ENCODE results near the gene SMIM35. TPM values are rescaled to one million over a fixed set of nuclear protein-coding genes. Genes with fewer than 3 reads are reported as not detected.

Gene SMIM35
- polyA plus RNA-seq, 2 donors, result 0.01 to 0.02 TPM

DNA sequence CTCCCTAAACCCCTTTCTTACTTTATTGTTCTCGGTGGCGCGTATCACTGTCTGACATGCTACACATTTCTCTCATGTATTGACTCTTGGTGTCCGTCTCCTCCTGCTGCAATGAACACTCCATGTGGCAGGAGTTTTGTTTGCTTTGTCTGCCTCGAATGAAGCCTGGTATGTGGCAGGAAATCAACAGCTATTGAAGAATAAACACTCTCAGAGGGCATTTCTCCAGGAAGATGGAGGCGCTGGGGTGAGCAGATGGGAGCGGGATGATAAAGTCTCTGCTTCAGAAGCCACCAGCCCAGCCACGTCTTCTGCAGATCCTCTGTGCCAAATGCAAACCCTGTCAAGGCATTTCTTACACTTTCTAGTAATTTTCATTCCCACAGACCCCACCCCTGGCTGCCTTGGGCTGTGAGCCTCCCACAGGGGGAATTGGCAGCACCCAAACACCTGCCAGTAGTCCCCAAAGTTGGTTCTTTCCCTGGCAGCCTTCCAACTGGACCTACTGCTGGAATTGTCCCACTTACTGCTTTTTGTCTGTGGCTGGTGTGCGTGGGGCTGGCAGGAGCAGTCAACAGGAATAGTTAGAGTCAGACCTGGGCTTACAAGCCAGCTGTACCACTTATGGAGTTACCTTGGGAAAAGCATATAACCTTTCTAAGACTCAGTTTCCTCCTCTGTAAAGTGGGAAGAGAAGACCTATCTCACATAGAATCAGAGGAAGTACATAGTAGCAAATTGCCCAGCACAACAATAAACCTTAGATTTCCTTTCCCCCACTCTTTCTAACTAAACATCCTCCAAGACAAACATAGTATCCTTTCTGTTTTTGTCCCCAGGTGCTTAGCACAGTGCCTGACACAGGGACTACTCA lies 113.9 kb downstream of the SMIM35 start:
- H3K27me3 ChIP-seq (ENCODE audit: control insufficient read depth in 1 of 2, insufficient read depth in 2 of 2, low read length in 2 of 2), result no peaks in the 10 kb centered on the region
- 35 to 42% methylated on average over 9 of the region's 9 CpGs for WGBS, 2 donors
- H3K4me3 ChIP-seq (ENCODE audit: low read depth in 1 of 2, low read length in 2 of 2), result no peak overlapping the region
- no peaks in the 10 kb centered on the region for H3K9me3 ChIP-seq (ENCODE audit: control insufficient read depth in 2 of 2, insufficient read depth in 1 of 2, low read depth in 1 of 2, low read length in 1 of 2)
- peaks cover 0 to 6% of the 10 kb centered on the region in 2 donors for H3K4me1 ChIP-seq (ENCODE audit: control insufficient read depth in 2 of 2, insufficient read depth in 2 of 2, low read length in 1 of 2)
- no peak overlapping the region for H3K27ac ChIP-seq (ENCODE audit: low read depth in 2 of 2, low read length in 1 of 2)
- H3K36me3 ChIP-seq (ENCODE audit: control insufficient read depth in 2 of 2, insufficient read depth in 2 of 2, low read length in 1 of 2), result no peaks in the 10 kb centered on the region

DNA sequence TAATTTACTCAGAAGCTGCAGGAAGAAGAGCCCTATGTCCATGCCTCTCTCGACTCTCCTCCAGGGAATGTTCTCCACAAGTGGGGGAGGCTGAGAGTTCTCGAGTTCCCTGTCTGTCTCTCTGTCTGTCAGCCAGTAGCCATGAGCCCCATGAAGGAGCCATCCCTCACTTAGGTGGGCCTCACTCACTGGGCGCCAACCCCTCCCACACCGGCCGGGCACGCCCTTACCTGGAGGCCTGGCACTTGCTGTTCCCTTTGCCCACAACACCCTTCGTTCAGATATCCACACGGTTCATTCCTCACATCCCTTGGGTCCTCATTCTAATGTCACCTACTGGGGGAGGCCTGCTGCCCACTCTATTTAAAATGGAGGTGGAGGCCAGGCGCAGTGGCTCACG lies 114.7 kb downstream of the SMIM35 start:
- H3K27ac ChIP-seq (ENCODE audit: low read depth in 2 of 2, low read length in 1 of 2), result no peak overlapping the region
- no peaks in the 10 kb centered on the region for H3K9me3 ChIP-seq (ENCODE audit: control insufficient read depth in 2 of 2, insufficient read depth in 1 of 2, low read depth in 1 of 2, low read length in 1 of 2)
- no peaks in the 10 kb centered on the region for H3K27me3 ChIP-seq (ENCODE audit: control insufficient read depth in 1 of 2, insufficient read depth in 2 of 2, low read length in 2 of 2)
- no peak overlapping the region for H3K4me3 ChIP-seq (ENCODE audit: low read depth in 1 of 2, low read length in 2 of 2)
- no peaks in the 10 kb centered on the region for H3K36me3 ChIP-seq (ENCODE audit: control insufficient read depth in 2 of 2, insufficient read depth in 2 of 2, low read length in 1 of 2)
- 82 to 84% methylated on average over 10 of the region's 10 CpGs for WGBS, 2 donors
- H3K4me1 ChIP-seq (ENCODE audit: control insufficient read depth in 2 of 2, insufficient read depth in 2 of 2, low read length in 1 of 2), result peaks cover 0 to 6% of the 10 kb centered on the region in 2 donors

DNA sequence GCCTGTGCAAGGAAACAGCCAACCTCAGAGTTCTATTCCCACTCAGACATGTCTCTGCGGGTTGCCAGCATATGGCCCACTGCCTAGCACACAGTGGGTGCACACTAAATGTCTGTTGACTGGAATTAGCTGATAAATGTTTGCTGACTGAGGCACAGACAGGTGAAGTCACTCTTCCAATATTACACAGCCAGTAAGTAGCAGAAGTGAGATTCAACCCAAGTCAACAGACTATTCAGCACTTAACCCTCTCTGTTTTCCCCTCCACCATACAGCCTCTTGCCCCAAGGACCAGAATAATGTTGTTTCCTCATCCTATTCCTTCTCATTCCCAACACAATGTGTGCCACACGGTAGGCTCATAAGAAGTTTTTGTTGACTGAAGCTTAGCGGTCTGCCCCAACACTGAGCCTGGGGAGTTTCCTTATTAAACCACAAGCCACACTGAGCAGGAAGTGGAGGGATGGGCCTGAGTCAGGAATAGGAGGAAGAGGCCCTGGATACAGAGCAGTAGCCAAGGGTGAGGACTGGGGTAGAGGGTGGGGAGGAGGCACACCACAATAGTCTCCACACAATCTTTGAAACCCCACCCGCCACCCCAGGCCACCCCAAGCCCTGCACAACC lies 116.3 kb downstream of the SMIM35 start:
- peaks cover 0 to 6% of the 10 kb centered on the region in 2 donors for H3K4me1 ChIP-seq (ENCODE audit: control insufficient read depth in 2 of 2, insufficient read depth in 2 of 2, low read length in 1 of 2)
- no peaks in the 10 kb centered on the region for H3K27me3 ChIP-seq (ENCODE audit: control insufficient read depth in 1 of 2, insufficient read depth in 2 of 2, low read length in 2 of 2)
- H3K9me3 ChIP-seq (ENCODE audit: control insufficient read depth in 2 of 2, insufficient read depth in 1 of 2, low read depth in 1 of 2, low read length in 1 of 2), result no peaks in the 10 kb centered on the region
- H3K4me3 ChIP-seq (ENCODE audit: low read depth in 1 of 2, low read length in 2 of 2), result no peak overlapping the region
- H3K36me3 ChIP-seq (ENCODE audit: control insufficient read depth in 2 of 2, insufficient read depth in 2 of 2, low read length in 1 of 2), result no peaks in the 10 kb centered on the region
- WGBS, 2 donors, result 69 to 74% methylated on average over 4 of the region's 4 CpGs
- no peak overlapping the region for H3K27ac ChIP-seq (ENCODE audit: low read depth in 2 of 2, low read length in 1 of 2)

DNA sequence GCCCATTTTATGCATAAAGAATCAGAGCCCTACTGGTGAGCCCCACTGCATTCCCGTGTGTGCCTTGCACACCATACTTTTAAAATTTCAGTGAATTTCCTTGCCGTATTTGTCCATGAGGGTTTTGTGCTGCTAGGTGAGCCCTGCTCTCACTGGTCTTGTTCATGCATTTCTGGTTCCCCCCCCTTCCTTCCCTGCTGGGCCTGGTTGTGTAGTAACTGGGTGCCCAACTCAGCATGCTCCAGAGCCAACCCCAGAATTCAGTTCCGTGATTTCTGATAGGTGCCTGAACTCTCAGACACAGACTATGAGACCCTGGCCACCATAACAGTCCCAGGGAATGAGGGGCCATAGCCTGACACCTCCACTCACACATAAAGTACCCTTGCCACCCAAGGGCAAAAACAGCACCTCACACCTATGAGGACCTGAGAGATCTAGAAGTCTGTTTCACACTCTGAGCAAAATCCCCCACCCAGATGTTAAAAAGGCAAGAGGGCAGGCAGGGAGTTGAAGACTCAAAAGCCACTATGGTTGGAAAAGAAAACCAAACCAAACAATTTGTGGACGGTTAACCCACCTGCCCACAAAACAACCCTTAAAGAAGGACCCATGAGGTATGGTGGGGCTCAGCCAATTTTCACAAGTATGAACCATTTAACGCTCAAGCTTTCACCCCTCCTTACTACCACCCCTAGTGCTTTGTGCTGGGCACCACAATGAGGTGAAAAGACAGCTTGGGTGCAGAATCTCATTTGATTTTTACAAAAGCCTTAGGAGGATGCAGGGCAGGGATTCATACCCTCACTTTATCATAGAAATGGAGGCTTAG lies 117.4 kb downstream of the SMIM35 start:
- no peaks in the 10 kb centered on the region for H3K36me3 ChIP-seq (ENCODE audit: control insufficient read depth in 2 of 2, insufficient read depth in 2 of 2, low read length in 1 of 2)
- H3K9me3 ChIP-seq (ENCODE audit: control insufficient read depth in 2 of 2, insufficient read depth in 1 of 2, low read depth in 1 of 2, low read length in 1 of 2), result no peaks in the 10 kb centered on the region
- H3K27ac ChIP-seq (ENCODE audit: low read depth in 2 of 2, low read length in 1 of 2), result no peak overlapping the region
- H3K4me3 ChIP-seq (ENCODE audit: low read depth in 1 of 2, low read length in 2 of 2), result no peak overlapping the region
- no peaks in the 10 kb centered on the region for H3K27me3 ChIP-seq (ENCODE audit: control insufficient read depth in 1 of 2, insufficient read depth in 2 of 2, low read length in 2 of 2)
- WGBS, 2 donors, result 85 to 90% methylated on average over 5 of the region's 5 CpGs
- H3K4me1 ChIP-seq (ENCODE audit: control insufficient read depth in 2 of 2, insufficient read depth in 2 of 2, low read length in 1 of 2), result peaks cover 0 to 6% of the 10 kb centered on the region in 2 donors

DNA sequence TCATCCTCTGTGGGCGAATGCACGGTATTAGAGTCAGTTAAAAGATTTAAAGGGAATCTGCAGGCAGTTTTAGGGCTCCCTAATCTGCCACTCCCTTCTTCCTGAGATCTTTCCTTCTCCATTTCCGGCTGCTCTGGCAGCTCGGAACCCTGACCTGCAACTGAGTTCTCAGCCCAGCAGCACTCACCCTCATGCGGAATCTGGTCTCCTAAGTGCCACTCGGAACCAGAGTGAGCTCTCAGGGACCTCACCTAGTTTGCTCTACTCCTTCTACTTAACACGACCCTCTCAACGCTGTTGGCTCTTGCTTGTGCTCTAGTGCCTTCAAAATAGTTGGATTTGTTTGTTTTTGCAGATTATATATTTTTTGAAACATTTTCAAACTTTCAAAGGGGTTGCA lies 119.9 kb downstream of the SMIM35 start:
- Histone ChIP-seq H3K27me3 (ENCODE audit: control insufficient read depth in 1 of 2, insufficient read depth in 2 of 2, low read length in 2 of 2) (no peaks in the 10 kb centered on the region), H3K4me3 (ENCODE audit: low read depth in 1 of 2, low read length in 2 of 2) (no peak overlapping the region), H3K4me1 (ENCODE audit: control insufficient read depth in 2 of 2, insufficient read depth in 2 of 2, low read length in 1 of 2) (peaks cover 0 to 6% of the 10 kb centered on the region in 2 donors), H3K27ac (ENCODE audit: low read depth in 2 of 2, low read length in 1 of 2) (no peak overlapping the region), H3K36me3 (ENCODE audit: control insufficient read depth in 2 of 2, insufficient read depth in 2 of 2, low read length in 1 of 2) (no peaks in the 10 kb centered on the region), H3K9me3 (ENCODE audit: control insufficient read depth in 2 of 2, insufficient read depth in 1 of 2, low read depth in 1 of 2, low read length in 1 of 2) (no peaks in the 10 kb centered on the region)
- 83 to 86% methylated on average over 8 of the region's 8 CpGs for WGBS, 2 donors

DNA sequence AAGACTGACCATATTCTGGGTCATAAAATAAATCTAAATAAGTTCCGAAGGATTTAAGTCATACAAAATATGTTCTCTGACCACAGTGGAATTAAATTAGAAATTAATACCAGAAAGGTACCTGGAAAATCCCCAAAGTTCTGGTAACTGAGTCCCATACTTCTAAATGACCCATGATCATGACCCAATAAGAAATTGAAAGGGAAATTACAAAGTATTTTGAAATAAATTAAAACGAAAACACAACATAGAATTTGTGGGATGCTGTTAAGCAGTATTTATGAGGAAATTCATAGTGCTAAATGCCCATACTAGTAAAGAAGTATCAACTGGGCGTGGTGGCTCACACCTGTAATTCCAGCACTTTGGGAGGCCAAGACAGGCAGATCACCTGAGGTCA lies 123.9 kb downstream of the SMIM35 start:
- Histone ChIP-seq H3K4me1 (ENCODE audit: control insufficient read depth in 2 of 2, insufficient read depth in 2 of 2, low read length in 1 of 2) (no peaks in the 10 kb centered on the region), H3K27me3 (ENCODE audit: control insufficient read depth in 1 of 2, insufficient read depth in 2 of 2, low read length in 2 of 2) (no peaks in the 10 kb centered on the region)
- 91 to 94% methylated on average over 3 of the region's 3 CpGs for WGBS, 2 donors

DNA sequence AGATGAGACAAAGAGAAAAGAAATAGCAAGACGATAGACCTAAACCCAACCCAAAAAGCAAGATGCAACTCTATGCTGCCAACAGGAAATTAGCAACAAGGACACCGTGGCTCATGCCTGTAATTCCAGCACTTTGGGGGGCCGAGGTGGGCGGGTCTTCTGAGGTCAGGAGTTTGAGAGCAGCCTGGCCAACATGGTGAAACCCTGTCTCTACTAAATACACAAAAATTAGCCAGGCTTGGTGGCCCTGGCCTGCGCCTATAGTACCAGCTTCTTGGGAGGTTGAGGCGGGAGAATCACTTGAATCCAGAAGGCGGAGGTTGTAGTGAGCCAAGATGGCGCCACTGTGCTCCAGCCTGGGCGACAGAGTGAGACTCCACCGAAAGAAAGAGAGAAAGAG lies 124.9 kb downstream of the SMIM35 start:
- Histone ChIP-seq H3K4me3 (ENCODE audit: low read depth in 1 of 2, low read length in 2 of 2) (no peak overlapping the region), H3K27ac (ENCODE audit: low read depth in 2 of 2, low read length in 1 of 2) (no peak overlapping the region), H3K27me3 (ENCODE audit: control insufficient read depth in 1 of 2, insufficient read depth in 2 of 2, low read length in 2 of 2) (no peaks in the 10 kb centered on the region), H3K4me1 (ENCODE audit: control insufficient read depth in 2 of 2, insufficient read depth in 2 of 2, low read length in 1 of 2) (no peaks in the 10 kb centered on the region), H3K9me3 (ENCODE audit: control insufficient read depth in 2 of 2, insufficient read depth in 1 of 2, low read depth in 1 of 2, low read length in 1 of 2) (no peaks in the 10 kb centered on the region), H3K36me3 (ENCODE audit: control insufficient read depth in 2 of 2, insufficient read depth in 2 of 2, low read length in 1 of 2) (no peaks in the 10 kb centered on the region)
- WGBS, 2 donors, result 89 to 90% methylated on average over 10 of the region's 10 CpGs

More for the DNA sequence above, 123.9 kb downstream of the SMIM35 start:
- Histone ChIP-seq H3K4me3 (ENCODE audit: low read depth in 1 of 2, low read length in 2 of 2) (no peak overlapping the region), H3K27ac (ENCODE audit: low read depth in 2 of 2, low read length in 1 of 2) (no peak overlapping the region), H3K9me3 (ENCODE audit: control insufficient read depth in 2 of 2, insufficient read depth in 1 of 2, low read depth in 1 of 2, low read length in 1 of 2) (no peaks in the 10 kb centered on the region), H3K36me3 (ENCODE audit: control insufficient read depth in 2 of 2, insufficient read depth in 2 of 2, low read length in 1 of 2) (no peaks in the 10 kb centered on the region)

DNA sequence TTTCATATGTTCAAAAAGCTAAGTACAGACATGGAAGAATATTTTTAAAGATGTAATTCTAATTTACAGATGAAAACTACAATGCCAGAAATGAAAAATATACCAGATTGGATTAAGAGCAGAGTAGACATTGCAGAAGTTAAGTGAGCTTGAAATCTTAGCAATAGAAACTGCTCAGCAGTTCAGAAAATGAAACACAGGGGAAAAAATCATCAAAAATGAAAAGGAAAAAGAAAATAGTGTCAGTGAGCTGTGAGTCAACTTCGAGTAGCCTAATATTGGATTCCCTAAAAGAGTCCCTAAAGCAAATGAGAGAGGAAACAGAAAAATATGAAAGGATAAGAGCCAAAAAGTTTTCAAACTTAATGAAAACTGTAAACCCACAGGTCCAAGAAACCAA lies 126.4 kb downstream of the SMIM35 start:
- no peaks in the 10 kb centered on the region for H3K9me3 ChIP-seq (ENCODE audit: control insufficient read depth in 2 of 2, insufficient read depth in 1 of 2, low read depth in 1 of 2, low read length in 1 of 2)
- H3K36me3 ChIP-seq (ENCODE audit: control insufficient read depth in 2 of 2, insufficient read depth in 2 of 2, low read length in 1 of 2), result no peaks in the 10 kb centered on the region
- no peak overlapping the region for H3K27ac ChIP-seq (ENCODE audit: low read depth in 2 of 2, low read length in 1 of 2)
- H3K4me1 ChIP-seq (ENCODE audit: control insufficient read depth in 2 of 2, insufficient read depth in 2 of 2, low read length in 1 of 2), result no peaks in the 10 kb centered on the region
- WGBS, 2 donors, result 76 to 81% methylated on average over 1 of the region's 1 CpG
- H3K4me3 ChIP-seq (ENCODE audit: low read depth in 1 of 2, low read length in 2 of 2), result no peak overlapping the region
- H3K27me3 ChIP-seq (ENCODE audit: control insufficient read depth in 1 of 2, insufficient read depth in 2 of 2, low read length in 2 of 2), result no peaks in the 10 kb centered on the region

DNA sequence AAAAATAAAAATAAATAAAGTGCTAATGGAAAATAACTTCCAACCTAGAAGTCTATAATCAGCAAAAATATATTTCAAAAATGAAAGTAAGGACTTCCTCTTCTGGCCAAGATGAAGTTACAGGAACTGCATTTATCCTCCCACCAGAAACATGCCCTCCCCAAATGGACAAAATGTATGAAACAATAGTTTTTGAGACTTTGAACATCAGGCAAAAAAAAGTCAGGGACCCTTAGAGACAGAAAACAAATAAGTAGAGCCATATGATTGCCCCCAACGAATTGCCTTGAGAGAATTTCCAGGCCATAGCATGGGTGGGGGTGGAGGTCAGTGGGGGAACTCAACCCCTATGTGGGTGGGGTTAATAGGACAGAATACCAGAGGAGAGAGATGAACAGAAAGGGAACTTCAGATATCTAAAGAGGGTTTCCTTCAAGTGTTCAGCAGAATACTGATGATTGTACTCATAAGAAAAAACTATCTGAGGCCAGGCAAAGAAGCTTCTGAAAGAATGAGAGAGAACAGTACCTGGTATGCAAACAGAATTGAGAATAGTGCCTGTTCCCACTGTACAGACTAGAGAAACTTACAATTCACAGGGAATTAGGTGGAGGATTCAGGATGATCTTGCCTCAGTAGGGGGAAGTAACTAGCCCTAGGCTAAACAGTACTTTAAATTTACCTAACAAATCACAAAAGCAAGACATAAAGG lies 127.2 kb downstream of the SMIM35 start:
- Histone ChIP-seq H3K4me3 (ENCODE audit: low read depth in 1 of 2, low read length in 2 of 2) (no peak overlapping the region), H3K27ac (ENCODE audit: low read depth in 2 of 2, low read length in 1 of 2) (no peak overlapping the region), H3K4me1 (ENCODE audit: control insufficient read depth in 2 of 2, insufficient read depth in 2 of 2, low read length in 1 of 2) (no peaks in the 10 kb centered on the region), H3K36me3 (ENCODE audit: control insufficient read depth in 2 of 2, insufficient read depth in 2 of 2, low read length in 1 of 2) (no peaks in the 10 kb centered on the region), H3K9me3 (ENCODE audit: control insufficient read depth in 2 of 2, insufficient read depth in 1 of 2, low read depth in 1 of 2, low read length in 1 of 2) (no peaks in the 10 kb centered on the region), H3K27me3 (ENCODE audit: control insufficient read depth in 1 of 2, insufficient read depth in 2 of 2, low read length in 2 of 2) (no peaks in the 10 kb centered on the region)
- 70 to 74% methylated on average over 1 of the region's 1 CpG for WGBS, 2 donors

Data from esophagus (tissue), 2 donors.